Mucosa of stomach (tissue), 1 donor: ENCODE results near the gene ROBO2.

ENCODE experiments used
- H3K27me3 ChIP-seq: one replicate; pipeline ENCODE4 v1.7.0; 2013; ENCODE audit warnings: mild to moderate bottlenecking, low read length; ENCODE audit not compliant: control insufficient read depth, insufficient read depth
- H3K36me3 ChIP-seq: one replicate; pipeline ENCODE4 v1.7.0; 2013; ENCODE audit warnings: low read length; ENCODE audit not compliant: control insufficient read depth, insufficient read depth
- H3K4me1 ChIP-seq: one replicate; pipeline ENCODE4 v1.7.0; 2013; ENCODE audit warnings: mild to moderate bottlenecking, low read length; ENCODE audit not compliant: control insufficient read depth, insufficient read depth
- H3K4me3 ChIP-seq: one replicate; pipeline ENCODE4 v1.7.0; 2013; ENCODE audit warnings: low read length
- H3K9ac ChIP-seq: one replicate; pipeline ENCODE4 v1.7.0; 2013; ENCODE audit warnings: mild to moderate bottlenecking, low read length, moderate library complexity
- H3K9me3 ChIP-seq: one replicate; pipeline ENCODE4 v1.7.0; 2013; ENCODE audit warnings: mild to moderate bottlenecking, low read length, moderate library complexity; ENCODE audit not compliant: control insufficient read depth
- donor health status: Pancreatic carcinoma.

Gene ROBO2

DNA sequence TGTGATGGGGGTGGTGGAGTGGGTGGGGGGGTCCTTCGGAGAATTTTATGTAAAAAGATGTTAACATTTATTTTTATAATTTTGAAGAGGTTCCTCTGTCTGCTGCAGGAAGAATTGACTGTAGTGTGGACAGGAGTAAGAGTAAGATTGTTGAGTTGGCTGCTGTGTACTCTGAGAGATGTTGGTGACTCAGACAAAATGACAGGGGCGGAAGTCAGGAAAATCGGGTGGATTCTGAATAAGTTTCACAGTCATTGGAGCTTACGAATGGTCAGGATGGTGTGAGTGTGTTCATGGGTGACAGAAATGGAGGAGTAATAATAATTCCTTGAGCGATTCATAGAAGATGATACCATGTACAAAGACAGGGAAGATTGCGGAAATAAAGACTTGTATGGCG is 420.0 kb downstream of the ROBO2 start:
- H3K4me3 ChIP-seq: no peak overlapping the region
- H3K9me3 ChIP-seq: no peaks in the 10 kb centered on the region
- no peaks in the 10 kb centered on the region for H3K4me1 ChIP-seq
- H3K9ac ChIP-seq: no peak overlapping the region
- H3K27me3 ChIP-seq: no peaks in the 10 kb centered on the region
- H3K36me3 ChIP-seq: no peaks in the 10 kb centered on the region

- H3K9me3 ChIP-seq: no peaks in the 10 kb centered on the region
- H3K36me3 ChIP-seq: no peaks in the 10 kb centered on the region
- H3K9ac ChIP-seq: no peak overlapping the region
- no peaks in the 10 kb centered on the region for H3K27me3 ChIP-seq
- no peaks in the 10 kb centered on the region for H3K4me1 ChIP-seq
- H3K4me3 ChIP-seq: no peak overlapping the region
These were observed 420.4 kb downstream of the ROBO2 start for GRCh38 chr3:77460326-77460725.

GRCh38 chr3:77462951-77463350 is 423.1 kb downstream of the ROBO2 start:
- no peaks in the 10 kb centered on the region for H3K4me1 ChIP-seq
- no peaks in the 10 kb centered on the region for H3K36me3 ChIP-seq
- no peak overlapping the region for H3K9ac ChIP-seq
- no peaks in the 10 kb centered on the region for H3K9me3 ChIP-seq
- H3K4me3 ChIP-seq: no peak overlapping the region
- H3K27me3 ChIP-seq: no peaks in the 10 kb centered on the region

DNA sequence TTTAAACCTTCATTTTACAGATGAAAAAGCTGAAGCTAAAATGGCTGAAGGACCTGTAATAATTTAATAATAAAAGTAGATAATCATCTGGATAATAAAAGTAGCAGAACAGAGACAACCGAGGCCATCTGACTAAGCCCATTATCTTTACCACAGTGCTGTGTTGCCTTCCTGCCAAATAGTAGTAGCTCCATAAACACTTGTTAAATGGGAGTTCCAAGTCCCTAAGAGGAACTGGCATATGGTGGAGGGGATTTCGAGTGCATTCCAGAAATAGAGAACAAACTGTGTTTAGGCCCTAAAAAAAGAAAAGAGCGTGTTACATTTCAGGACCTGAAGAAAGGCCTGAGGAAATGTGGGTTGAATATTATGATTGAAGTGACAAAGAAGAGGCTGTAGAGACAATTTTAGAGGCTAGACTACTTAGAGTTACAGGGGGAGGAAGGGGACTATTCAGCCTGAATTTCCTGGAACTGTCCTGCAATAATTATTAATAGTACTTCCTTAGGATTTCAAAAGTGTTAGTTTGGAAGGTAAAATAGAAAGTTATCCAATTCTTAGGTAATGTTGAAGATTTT is 424.3 kb downstream of the ROBO2 start:
- H3K4me3 ChIP-seq: no peak overlapping the region
- no peaks in the 10 kb centered on the region for H3K36me3 ChIP-seq
- H3K27me3 ChIP-seq: no peaks in the 10 kb centered on the region
- no peaks in the 10 kb centered on the region for H3K4me1 ChIP-seq
- no peaks in the 10 kb centered on the region for H3K9me3 ChIP-seq
- H3K9ac ChIP-seq: no peak overlapping the region

DNA sequence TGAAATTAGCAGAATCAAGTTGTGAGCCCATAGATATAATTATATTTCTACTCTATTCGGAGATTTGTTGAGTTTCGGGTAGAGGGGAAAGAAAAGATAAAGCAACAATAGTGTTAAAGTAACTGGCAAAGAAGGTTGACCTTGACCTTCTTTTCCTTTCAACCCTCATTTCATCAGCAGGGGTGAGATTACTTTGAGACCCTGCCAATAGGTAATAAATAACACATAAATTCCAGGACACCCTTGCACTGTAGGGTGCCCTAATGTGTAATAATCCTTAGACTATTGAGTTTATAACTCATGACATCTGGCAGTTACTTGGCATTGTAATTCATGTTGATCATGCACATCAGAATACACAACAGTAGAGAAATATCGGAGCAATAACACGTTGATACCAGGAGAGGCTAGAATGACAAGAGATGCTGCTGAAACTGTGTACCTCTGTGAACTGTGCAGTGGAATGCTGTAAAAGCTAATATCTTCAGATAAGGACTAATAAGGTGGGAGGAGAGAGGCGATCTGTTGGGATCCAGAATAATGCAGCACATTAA is 426.7 kb downstream of the ROBO2 start:
- H3K4me1 ChIP-seq: no peaks in the 10 kb centered on the region
- H3K36me3 ChIP-seq: no peaks in the 10 kb centered on the region
- H3K4me3 ChIP-seq: no peak overlapping the region
- H3K27me3 ChIP-seq: no peaks in the 10 kb centered on the region
- no peaks in the 10 kb centered on the region for H3K9me3 ChIP-seq
- no peak overlapping the region for H3K9ac ChIP-seq

- Histone ChIP-seq H3K4me1 (no peaks in the 10 kb centered on the region), H3K4me3 (no peak overlapping the region), H3K9ac (no peak overlapping the region), H3K36me3 (no peaks in the 10 kb centered on the region), H3K9me3 (no peaks in the 10 kb centered on the region), H3K27me3 (no peaks in the 10 kb centered on the region)
These were observed 428.1 kb downstream of the ROBO2 start for GRCh38 chr3:77467702-77468625.

- no peaks in the 10 kb centered on the region for H3K27me3 ChIP-seq
- no peaks in the 10 kb centered on the region for H3K9me3 ChIP-seq
- H3K4me1 ChIP-seq: no peaks in the 10 kb centered on the region
- H3K4me3 ChIP-seq: no peak overlapping the region
- H3K9ac ChIP-seq: no peak overlapping the region
- no peaks in the 10 kb centered on the region for H3K36me3 ChIP-seq
These were observed 428.7 kb downstream of the ROBO2 start for GRCh38 chr3:77468626-77469020.

DNA sequence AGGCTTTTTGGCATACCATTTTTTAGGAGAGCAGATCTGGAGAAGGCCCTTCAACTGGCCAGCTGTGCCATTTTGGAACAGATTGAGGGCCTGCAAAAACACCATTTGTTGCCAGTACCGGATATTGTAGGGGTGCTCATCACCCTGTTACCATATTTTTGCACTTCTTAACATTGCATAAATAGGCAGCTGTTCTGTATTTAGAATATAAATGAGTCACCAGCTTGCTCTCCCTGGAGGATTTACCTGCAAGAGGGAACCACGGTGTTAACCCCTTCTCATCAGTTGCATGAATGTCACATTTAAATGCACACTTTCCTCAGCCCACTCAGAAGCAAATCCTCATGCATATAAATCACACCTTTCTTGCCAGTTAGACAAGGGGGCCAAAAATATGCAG is 435.6 kb downstream of the ROBO2 start:
- no peak overlapping the region for H3K4me3 ChIP-seq
- no peaks in the 10 kb centered on the region for H3K27me3 ChIP-seq
- no peaks in the 10 kb centered on the region for H3K4me1 ChIP-seq
- no peak overlapping the region for H3K9ac ChIP-seq
- no peaks in the 10 kb centered on the region for H3K36me3 ChIP-seq
- H3K9me3 ChIP-seq: no peaks in the 10 kb centered on the region

GRCh38 chr3:77479021-77479420 is 439.1 kb downstream of the ROBO2 start:
- Histone ChIP-seq H3K4me3 (no peak overlapping the region), H3K9me3 (no peaks in the 10 kb centered on the region), H3K9ac (no peak overlapping the region), H3K4me1 (no peaks in the 10 kb centered on the region), H3K27me3 (no peaks in the 10 kb centered on the region), H3K36me3 (no peaks in the 10 kb centered on the region)

DNA sequence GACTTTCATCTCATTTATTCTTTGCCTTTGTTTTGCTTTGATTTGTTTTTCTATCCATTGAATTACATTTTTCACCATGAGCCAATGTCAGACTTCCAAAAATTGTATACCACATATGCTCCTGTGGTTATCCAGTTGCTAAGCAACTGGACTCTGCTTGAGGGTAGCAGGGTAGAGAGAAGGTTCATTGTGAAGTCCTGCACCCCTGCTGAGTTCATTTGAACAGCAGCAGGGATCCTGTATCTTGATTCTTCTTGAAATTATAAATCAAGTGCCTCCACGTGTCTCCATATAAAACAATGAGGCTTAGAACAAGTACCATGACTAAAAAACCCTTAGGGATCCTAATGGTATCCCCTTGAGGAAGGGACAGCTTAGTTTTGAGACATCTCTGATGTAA is 449.3 kb downstream of the ROBO2 start:
- Histone ChIP-seq H3K36me3 (no peaks in the 10 kb centered on the region), H3K4me1 (no peaks in the 10 kb centered on the region), H3K27me3 (no peaks in the 10 kb centered on the region), H3K9me3 (no peaks in the 10 kb centered on the region), H3K9ac (no peak overlapping the region), H3K4me3 (no peak overlapping the region)

- no peaks in the 10 kb centered on the region for H3K36me3 ChIP-seq
- no peaks in the 10 kb centered on the region for H3K27me3 ChIP-seq
- no peaks in the 10 kb centered on the region for H3K4me1 ChIP-seq
- H3K4me3 ChIP-seq: no peak overlapping the region
- no peak overlapping the region for H3K9ac ChIP-seq
- no peaks in the 10 kb centered on the region for H3K9me3 ChIP-seq
These were observed 452.1 kb downstream of the ROBO2 start for GRCh38 chr3:77491961-77492360.

GRCh38 chr3:77500721-77501120 is 460.8 kb downstream of the ROBO2 start:
- H3K9ac ChIP-seq: no peak overlapping the region
- H3K4me3 ChIP-seq: no peak overlapping the region
- no peaks in the 10 kb centered on the region for H3K36me3 ChIP-seq
- H3K9me3 ChIP-seq: no peaks in the 10 kb centered on the region
- no peaks in the 10 kb centered on the region for H3K27me3 ChIP-seq
- H3K4me1 ChIP-seq: no peaks in the 10 kb centered on the region
